GM12872 (cell line): ENCODE results near the gene ATF7.

Source experiments
- CTCF ChIP-seq: IDR thresholded peaks from 3 replicates; pipeline ENCODE4 v1.5.1; 2011; ENCODE audit warnings: low read depth, mild to moderate bottlenecking, low read length, moderate library complexity; ENCODE audit not compliant: insufficient read depth

The ATF7 gene

GRCh38 chr12:53660041-53660440, 33.9 kb upstream of the ATF7 start:
- no peak for TF ChIP-seq CTCF

GRCh38 chr12:53659571-53659981, 33.4 kb upstream of the ATF7 start:
- TF ChIP-seq CTCF, result no peak

- no peak for TF ChIP-seq CTCF
Measured at GRCh38 chr12:53659011-53659551, 32.9 kb upstream of the ATF7 start.

- TF ChIP-seq CTCF, result no peak
Measured at GRCh38 chr12:53657041-53657440, 30.9 kb upstream of the ATF7 start.

- TF ChIP-seq CTCF, result no peak
Measured at GRCh38 chr12:53653595-53653994, 27.4 kb upstream of the ATF7 start.

GRCh38 chr12:53652366-53652765, 26.2 kb upstream of the ATF7 start:
- TF ChIP-seq CTCF, result no peak

- no peak for TF ChIP-seq CTCF
Measured at GRCh38 chr12:53651737-53652136, 25.6 kb upstream of the ATF7 start.
